HG03432 (cell line): ENCODE measurements around the gene KCNQ1.
A peak's percentile ranks its signal among the peaks of the same experiment; 100 is the strongest.

Source experiments
- ATAC-seq: cut with Tn5 transposase; IDR thresholded peaks from one replicate; pipeline ENCODE4 v1.9.1; 2021; ENCODE audit warnings: mild to moderate bottlenecking, moderate library complexity; ENCODE audit not compliant: unreplicated experiment

The KCNQ1 gene

DNA sequence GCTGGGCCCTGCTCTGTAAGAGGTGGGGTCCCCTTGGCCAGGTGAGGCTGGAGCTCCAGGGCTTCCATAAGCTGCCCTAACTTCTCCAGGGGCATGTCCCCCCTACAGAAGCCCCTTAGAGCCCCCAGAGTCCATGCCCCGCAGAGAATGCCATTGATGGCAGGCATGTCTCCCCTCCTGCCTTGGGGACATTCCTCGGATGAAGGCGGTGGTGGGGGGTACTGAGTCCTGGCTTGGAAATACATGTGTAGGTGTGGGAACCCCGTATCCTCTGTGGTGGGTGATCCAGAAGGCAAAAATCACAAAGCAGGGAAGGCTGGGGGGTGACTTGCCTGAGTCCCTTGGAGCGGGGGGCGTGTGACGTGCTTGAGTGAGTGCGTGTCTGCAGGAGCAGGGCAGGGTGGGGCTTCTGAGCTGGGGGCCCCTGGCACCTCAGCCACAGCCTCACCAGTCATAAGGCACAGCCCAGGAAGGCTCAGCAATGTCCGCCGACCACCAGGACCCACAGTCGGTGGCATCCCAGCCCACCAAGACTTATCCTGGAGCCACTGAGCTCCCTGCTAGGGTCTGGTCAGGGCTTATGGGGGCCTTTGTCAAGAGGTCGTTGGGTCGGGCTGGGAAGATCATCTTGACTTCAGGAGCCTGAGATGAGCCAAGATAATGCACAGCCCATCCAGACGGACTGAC lies 324.7 kb downstream of the KCNQ1 start:
- ATAC-seq = no peak

DNA sequence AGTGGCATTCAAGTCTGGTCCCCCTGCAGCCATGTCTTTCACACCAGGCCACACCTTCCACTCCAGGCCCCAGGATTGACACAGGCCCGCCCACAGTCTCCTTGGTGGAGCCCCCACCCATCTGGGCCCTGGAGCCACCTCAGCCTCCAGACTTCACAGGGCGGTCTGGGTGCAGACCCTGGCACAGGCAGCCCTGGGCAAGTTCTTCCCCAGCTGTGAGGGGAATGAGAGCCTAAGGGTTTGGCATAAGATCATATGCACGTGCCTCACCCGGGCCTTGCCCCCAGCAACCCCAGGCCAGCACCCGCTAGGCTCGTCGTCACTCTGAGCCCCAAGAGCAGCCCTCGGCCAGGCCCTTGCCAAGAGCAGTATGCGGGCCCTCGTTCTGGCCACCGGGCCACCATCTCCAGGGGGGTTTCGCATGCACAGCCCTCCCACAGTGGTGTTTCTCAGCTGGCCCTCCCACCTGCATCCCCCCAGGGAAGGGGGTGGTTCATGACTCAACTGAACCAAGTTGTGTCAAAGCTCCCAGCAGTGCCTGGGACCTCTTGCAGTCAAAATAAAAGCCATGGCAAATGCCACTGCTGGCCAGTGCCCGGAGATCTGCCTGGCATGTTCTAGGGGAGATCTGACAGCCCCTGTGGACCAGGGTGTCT lies 325.4 kb downstream of the KCNQ1 start:
- no peak for ATAC-seq

DNA sequence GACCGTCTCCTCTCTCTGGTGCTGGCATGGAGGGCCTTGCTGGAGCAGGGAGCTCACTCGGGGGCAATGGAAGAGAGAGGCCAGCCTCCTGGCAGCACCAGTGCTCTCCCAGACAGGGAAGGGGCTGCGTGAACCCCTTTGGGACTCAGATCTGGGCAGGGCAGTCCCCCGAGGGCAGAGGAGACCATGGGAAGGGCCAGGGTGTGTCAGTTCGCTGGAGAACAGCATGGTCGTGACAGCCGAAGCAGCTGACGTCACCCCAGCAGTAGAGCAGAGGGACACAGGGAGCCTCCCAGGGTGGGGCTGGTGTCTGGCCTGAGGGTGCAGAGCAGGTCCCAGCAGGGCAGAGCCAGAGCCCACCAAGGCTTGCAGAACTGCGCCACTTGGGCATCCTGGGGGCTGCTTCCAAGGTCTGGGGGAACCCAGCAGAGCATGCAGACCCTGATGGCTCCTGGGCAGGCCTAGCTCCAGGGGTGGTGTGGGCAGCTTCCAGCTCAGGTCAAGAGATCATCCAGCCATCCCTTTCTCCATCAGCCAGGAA lies 326.0 kb downstream of the KCNQ1 start:
- no peak for ATAC-seq

DNA sequence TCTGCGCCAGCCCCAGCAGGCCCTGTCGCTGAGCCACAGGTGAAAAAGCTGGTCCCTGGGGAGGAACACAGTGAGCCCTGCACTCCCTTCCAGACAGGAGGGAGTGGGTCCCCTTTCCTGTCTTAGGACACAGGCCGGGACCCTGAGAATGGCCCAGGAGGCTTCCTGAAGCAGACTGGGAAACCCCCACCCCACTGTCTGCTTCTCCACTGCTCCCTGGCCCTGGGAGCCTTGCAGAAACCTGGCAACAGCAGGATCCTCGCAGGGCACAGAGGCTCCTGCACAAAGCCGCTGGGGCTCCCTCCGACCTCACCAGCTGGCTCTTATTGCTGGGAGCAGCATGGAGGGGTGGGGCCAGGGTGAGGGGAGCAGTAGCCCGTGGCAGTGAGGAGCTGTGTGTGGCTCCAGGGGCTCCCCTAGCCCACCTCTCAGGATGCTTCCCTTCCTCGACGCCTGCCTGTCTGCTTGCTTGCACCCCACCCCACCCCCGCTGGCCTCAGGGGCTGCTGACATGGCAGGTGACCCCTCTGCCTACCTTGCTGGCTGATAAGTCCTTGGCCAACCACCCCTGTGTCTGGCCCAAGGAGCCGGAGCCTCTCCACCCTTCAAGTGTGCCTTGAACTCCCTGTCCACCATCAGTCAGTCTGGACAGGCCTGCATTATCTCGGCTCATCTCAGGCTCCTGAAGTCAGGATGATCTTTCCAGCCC lies 327.1 kb downstream of the KCNQ1 start:
- no peak for ATAC-seq

DNA sequence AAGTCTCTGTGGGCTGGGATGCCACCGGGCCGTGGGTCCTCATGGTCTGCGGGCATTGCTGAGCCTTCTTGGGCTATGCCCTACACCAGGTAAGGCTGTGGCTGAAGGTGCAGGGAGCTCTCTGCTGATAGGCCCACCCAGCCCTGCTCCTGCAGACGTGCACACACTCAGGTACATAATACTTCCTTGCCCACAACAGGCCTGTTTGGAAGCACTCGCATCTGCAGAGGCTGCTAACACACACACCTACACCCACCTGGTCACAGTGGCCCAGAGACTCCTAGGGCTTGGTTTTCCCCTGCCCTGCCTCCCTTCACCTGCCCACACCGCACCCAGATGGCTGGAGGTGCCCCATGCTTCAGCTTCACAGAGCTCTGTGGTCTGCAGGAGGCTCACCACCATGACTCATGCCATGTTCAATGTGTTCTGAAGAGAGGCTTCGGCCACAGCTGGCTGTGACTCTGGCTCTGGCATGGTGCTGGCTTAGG lies 327.8 kb downstream of the KCNQ1 start:
- peak; percentile 41 for ATAC-seq

DNA sequence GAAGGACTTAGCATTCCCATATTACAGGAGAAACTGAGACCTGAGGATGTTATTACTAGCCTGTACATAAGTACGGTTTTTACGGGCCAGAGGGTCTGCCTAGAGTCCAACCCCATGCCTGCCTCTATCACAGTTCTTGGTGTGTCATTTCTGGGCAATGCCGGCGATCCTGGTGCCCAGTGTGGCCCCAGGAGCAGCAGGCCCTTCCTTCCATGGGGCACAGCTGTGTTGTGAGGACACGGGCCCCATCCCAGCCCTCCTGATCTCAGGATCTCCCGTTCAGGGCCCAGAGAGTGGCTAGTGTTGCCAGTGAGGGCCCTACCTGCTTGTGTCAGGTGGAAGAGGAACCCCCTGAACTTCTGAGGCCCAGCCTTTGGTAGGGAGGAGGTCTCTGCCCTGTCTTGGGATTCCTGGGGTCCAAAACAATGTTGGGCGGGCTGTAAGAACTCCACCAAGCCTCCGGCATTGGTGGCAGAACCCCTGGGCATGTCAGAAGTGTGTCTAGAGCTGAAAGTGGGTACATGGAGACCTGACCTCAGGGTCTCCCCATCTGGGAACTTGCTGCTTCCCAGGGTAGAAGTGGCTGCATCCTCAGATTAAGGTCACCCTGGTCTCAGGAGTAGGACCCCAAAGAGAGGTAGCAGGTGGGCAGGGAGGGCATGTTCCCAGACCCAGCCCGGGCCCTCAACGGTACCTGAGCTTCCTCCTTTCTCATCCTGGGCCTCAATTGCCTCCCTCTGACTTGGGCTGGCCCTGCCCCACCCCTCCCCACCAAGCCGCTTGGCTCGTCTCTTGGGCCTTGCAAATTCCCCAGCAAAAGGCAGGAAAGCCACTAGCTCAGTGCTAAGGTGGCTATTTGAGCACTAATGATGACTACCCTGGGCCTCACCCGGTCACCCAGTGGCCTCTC lies 329.6 kb downstream of the KCNQ1 start:
- ATAC-seq = no peak

DNA sequence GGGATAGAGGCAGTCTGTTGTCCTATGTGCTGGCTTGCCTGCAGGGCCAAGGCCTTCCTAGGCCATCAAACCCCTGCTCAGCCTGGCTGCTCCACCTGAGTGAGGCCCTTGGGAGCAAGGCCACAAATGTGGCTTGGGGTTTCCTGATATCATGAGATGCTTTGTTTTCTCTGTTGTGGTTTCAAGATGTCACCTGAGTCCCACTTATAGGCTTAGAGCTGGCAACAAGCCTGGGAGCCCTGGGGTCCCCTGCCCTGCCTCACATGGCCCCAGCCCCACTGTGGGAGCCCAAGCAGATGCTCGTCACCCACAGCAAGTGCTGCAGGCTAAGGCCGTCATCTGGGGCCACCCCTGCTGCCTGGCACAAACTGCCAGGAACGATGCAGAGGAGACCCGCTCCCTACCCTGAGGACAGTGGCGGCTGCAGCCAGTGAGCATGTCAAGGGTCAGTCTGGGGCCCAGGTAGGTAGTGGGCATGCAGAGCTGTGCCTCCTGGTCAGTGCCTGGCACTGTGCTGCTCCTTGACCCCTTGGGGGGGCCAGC lies 330.3 kb downstream of the KCNQ1 start:
- ATAC-seq = no peak

DNA sequence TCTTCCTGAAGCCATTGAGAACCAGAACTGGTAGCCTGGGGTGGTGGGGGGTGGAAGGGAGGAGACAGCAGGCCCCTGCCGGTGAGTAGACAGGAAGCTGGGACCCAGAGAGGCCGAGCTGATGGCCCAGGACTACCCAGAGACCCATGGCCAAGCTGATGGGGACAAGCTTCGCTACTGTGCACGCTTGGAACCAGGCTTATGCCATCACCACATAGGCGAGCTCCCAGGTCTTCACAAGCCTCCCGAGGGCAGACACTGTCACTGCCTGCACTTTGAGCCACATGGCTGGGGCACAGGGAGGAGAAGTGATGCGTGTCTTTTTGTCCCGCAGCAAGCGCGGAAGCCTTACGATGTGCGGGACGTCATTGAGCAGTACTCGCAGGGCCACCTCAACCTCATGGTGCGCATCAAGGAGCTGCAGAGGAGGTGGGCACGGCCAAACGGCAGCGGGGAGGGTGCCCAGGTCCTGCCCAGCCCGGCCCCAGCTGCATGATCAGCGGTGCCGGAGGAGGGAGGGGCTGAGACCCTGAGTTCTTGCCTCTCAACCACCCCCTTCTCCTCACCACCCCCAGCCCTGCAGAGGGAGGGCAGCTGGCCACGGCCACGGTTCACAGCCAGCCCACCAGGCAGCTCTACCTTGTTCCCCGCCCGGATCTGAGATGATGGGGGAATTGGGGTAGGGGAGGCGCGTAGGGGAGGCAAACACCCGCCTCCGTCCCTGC lies 331.0 kb downstream of the KCNQ1 start:
- no peak for ATAC-seq

DNA sequence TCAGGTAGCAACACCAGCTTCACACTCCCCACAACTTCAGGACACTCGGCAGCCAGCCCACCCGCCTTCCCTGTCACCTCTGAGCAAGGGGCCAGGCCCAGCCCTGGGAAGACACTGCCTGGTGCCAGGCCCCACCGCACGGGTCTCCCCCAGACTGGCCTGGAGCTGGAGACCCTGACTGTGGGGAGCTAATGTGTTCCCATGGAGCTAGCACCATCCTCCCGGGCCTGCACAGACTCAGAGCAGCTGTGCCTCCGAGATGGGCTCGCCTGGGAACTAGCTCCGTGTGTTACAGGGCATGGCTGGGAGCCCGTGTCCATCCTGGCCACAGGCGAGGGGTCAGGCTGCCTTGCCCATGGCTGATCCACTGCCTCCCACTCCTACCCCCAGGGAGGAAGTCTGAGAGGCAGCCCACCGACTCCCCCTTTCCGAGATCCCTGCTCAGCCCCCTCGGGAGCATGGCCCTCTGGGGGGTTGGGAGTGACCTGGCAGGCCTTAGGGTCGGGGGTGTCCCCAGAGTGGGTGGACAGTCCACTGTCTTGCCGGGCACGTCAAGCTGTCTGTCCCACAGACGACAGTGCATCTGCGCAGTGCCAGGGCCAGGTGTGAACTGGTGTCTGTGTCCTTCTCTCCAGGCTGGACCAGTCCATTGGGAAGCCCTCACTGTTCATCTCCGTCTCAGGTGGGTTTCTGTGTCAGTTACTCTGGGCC lies 331.7 kb downstream of the KCNQ1 start:
- no peak for ATAC-seq

DNA sequence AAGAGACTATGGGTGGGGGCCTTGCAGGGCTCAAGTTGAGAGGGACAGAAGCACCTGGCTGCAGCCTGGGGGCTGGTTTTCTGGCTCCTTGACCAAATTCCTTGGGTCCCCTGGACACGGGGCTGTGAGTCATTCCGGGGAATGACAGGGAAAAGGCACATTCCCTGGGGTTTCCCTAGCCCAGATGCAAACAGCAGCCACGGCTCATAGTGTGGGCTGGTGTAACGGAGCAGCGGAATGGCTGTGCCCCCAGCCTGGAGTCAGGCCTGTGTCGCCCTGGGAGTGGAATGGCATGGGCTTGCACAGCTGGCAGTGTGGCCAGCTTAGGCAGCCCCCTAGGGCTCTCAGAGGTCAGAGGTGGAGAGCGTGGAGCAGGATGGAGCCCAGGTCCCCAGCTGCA lies 332.6 kb downstream of the KCNQ1 start:
- ATAC-seq = no peak

DNA sequence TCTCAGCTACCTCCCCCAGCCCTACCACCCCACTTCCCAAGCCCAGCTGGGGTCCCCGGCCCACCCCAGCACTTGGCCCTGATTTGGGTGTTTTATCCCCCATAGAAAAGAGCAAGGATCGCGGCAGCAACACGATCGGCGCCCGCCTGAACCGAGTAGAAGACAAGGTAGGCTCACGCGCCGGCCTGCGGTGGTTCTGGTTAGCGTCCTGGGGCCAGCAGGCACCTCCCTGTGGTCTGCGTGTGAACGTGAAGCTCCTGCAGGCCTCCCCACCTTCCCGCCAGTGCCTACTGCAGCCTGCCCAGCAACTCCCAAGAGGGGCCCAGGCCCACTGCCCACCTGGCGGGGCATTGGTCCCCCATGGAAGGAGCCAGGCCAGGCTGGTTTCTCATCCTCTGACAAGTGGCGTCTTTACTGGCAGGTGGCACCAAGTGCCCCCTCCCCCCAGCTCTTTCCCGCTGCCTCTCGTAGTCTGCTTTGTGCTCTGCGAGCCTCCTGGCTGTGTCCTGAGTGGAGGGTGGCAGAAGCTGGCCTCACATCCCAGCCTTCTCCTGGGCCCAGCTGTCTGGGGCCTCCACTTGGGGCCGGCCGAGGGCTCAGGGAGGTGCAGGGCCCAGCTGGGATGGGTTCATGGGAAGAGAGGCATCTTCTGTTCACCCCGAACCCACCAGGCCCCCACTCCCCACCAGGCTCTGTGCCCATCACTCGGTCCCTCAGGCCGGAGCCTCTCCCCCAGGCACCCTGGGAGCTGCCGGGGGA lies 333.2 kb downstream of the KCNQ1 start:
- no peak for ATAC-seq

DNA sequence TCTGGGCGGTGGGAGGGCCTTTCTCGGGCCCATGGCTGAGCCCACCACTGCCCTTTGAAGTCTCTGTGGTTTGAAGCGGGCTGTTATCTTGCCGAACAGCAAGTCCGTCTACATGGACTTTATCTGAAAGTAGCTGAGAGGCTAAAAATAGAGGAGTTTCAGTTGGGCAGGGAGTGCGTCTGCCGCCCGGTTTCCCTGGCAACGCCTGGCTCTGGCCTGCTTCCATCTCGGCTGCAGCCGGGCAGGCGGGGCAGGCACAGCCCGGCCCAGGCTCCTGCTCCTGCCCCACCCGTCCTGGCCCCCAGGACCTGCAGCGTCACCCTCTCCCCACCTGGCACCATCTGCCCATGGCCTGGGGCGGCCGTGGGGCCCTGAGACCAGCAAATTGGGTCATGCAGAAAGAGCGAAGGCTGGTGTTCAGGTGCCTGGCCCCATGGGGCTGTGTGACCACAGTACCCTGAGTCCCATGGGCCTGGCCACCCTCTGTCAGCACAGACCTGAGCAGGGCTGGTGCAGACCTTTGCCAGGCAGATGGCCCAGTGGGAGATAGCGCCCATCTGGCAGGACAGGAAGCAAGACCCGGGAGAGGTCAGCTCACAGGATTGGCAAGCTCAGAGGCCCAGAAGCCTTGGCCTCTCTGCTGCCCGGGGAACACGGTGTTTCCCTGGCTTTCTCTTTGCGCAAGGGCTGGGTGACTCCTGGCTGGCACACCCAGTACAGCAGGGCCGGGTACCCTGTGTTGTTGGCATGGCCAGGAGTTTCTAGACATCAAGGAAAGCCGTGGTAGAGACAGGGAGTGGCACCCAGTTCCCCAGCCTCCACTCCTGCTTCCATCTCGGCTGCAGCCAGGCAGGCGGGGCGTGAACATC lies 334.1 kb downstream of the KCNQ1 start:
- ATAC-seq = peak; percentile 52

DNA sequence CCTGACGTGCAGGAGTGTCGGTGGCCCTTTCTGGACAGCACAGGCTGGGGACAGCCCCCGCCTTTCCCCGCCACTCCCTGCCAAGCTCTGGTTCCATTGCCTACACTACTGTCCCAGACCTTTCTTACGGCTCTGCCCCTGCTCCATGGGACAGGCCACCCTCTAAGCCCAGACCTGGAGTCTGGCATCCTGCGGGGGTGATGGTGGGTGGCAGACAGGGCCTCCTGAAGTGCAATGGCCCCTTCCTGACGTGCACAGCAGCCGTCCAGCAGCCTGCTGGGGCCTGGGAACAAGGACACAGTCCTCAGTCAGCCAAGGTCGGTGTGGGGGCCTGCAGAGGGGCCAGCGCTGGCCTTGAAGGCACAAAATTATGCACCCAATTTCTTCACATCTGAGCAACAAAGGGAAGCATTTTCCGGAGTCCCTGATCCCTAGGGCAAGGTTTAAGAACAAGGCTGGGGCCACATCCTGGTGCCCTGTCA lies 334.7 kb downstream of the KCNQ1 start:
- ATAC-seq = no peak

DNA sequence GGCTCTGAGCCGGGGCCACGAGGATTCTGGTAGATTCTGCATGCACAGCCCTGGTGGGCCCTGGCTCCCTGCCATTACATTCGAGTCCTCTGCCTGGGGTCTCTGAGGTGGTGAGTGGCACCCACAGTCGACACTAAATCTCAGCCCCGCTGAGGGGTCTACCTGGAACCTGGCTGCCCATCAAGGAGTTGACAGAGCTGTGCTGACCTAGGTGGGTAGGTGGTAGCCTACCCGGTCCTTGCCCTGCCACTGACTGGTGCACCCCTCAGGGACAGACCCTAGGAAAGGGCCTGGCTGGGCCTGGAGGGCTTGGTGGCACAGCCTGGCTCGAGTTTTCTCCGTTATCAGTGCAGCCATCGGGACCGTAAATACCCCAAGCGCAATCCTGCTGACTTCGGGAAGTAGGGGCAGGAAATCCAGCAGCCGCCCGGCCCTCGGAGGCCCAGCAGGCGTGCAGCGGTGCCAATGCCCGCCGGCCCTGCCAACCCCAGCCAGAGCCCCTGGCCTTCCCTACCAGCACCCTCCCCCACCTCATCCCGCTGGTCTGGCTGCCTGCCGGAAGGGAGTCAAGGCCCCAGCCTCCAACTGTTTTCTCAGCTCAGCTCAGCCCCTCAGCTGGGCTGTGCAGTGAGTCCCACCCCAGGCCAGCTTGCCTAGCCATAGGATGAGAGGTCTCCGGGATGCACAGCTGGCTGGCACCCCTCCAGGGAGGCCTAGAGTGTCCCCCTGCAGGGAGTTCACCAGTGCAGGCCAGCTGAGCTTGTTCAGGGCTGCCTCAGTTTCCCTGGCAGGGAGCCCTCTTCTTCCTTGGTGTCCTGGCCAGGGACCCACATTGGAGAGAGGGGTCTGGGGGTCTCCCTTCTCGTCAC lies 335.4 kb downstream of the KCNQ1 start:
- ATAC-seq = no peak

DNA sequence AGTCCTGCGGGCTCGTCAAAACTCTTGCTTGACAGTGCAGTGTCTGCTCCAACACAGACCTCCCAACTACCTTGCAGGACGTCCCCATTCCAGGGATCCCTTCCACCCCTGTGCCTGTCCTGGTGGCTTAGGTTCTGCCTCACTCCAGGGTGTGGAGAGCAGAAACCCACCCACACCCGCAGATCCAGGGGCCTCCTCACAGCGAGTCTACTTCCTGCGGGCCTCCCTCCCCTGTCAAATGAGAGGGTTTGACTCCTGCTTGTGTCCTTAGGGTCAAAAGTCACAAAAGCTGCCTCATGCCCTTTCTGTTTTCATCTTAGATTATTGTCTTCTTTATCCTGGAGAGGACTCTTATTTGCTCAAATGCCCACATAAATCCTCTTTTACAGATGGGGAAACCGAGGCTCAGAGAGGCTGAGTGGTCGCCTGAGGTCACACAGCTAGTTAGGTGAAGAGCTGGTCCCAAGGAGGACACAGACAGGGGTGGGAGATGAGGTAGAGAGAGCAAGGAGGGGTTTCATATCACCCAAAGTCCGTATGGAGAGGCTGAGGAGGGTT lies 336.1 kb downstream of the KCNQ1 start:
- ATAC-seq = no peak
